PFSK-1 (cell line): ENCODE results near the gene MAP3K10.

Source experiments
- FOXP2 ChIP-seq: optimal IDR thresholded peaks from 2 replicates; pipeline ENCODE3; 2011; ENCODE audit warnings: borderline replicate concordance, control low read depth, inconsistent platforms; ENCODE audit not compliant: insufficient read depth; ENCODE audit errors: extremely low read length, extremely low read depth
- POLR2AphosphoS5 ChIP-seq: IDR thresholded peaks from 2 replicates; pipeline ENCODE4 v1.6.1; 2012; ENCODE audit warnings: low read depth, mild to moderate bottlenecking, control low read depth, low read length, moderate library complexity
- SIN3A ChIP-seq: IDR thresholded peaks from 2 replicates; pipeline ENCODE4 v1.6.1; 2012; ENCODE audit warnings: mild to moderate bottlenecking, low read length, moderate library complexity, borderline replicate concordance; ENCODE audit not compliant: insufficient read depth
- TAF1 ChIP-seq: IDR thresholded peaks from 2 replicates; pipeline ENCODE4 v1.6.1; 2012; ENCODE audit warnings: low read length, control low read depth, borderline replicate concordance; ENCODE audit not compliant: insufficient read depth
- TF ChIP-seq, protein P1 (sequence below), 2 experiments: IDR thresholded peaks; 2 replicates each; pipeline versions ENCODE4 v1.6.1 to v1.8.0; 2011 to 2012; ENCODE audit warnings: low read depth in 2 of 2, low read length in 2 of 2, control low read depth in 1 of 2, inconsistent platforms in 1 of 2, mild to moderate bottlenecking in 1 of 2, moderate library complexity in 1 of 2; ENCODE audit not compliant: insufficient read depth in 1 of 2

MAP3K10 gene

DNA sequence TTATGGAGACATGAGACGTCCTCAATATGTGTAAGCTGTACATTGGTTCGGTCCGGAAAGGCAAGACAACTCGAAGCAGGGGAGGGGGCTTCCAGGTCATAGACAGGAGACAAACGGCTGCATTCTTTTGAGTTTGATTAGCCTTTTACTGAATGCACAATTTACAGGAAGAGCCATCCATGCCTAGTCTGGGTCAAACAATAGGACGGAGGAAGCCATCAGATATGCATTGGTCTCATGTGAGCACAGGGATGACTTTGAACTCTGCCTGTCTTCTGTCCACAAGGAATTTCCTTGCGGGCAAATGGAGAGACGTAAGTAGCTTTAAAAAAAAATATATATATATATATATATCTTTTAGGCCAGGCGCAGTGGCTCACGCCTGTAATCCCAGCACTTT lies 37.1 kb downstream of the MAP3K10 start:
- TF ChIP-seq TAF1 = no peak
- no peak for TF ChIP-seq POLR2AphosphoS5
- TF ChIP-seq SIN3A = no peak
- no peak for TF ChIP-seq FOXP2
- TF ChIP-seq, protein P1, sequence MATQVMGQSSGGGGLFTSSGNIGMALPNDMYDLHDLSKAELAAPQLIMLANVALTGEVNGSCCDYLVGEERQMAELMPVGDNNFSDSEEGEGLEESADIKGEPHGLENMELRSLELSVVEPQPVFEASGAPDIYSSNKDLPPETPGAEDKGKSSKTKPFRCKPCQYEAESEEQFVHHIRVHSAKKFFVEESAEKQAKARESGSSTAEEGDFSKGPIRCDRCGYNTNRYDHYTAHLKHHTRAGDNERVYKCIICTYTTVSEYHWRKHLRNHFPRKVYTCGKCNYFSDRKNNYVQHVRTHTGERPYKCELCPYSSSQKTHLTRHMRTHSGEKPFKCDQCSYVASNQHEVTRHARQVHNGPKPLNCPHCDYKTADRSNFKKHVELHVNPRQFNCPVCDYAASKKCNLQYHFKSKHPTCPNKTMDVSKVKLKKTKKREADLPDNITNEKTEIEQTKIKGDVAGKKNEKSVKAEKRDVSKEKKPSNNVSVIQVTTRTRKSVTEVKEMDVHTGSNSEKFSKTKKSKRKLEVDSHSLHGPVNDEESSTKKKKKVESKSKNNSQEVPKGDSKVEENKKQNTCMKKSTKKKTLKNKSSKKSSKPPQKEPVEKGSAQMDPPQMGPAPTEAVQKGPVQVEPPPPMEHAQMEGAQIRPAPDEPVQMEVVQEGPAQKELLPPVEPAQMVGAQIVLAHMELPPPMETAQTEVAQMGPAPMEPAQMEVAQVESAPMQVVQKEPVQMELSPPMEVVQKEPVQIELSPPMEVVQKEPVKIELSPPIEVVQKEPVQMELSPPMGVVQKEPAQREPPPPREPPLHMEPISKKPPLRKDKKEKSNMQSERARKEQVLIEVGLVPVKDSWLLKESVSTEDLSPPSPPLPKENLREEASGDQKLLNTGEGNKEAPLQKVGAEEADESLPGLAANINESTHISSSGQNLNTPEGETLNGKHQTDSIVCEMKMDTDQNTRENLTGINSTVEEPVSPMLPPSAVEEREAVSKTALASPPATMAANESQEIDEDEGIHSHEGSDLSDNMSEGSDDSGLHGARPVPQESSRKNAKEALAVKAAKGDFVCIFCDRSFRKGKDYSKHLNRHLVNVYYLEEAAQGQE (IDR thresholded peaks at IDR 0.05; ENCODE audit: insufficient read depth in 1 of 2, low read depth in 2 of 2, low read length in 2 of 2) = no peak

DNA sequence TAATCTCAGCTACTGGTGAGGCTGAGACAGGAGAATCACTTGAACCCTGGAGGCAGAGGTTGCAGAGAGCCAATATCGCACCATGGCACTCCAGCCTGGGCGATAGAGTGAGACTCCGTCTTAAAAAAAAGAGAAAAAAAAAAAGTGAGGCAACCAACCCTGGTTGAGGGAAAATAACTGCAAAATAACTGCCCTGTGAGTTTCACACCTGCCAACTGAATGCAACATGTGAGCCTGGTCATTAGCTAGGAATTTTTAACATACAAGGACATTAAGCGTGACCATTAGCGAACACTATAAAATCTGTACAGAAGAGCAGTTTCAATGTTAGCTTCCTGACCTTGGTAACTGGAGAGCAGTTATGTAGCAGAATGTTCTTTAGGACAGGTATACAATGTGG lies 37.6 kb downstream of the MAP3K10 start:
- no peak for TF ChIP-seq FOXP2
- TF ChIP-seq TAF1 = no peak
- TF ChIP-seq SIN3A = no peak
- TF ChIP-seq, protein P1 (IDR thresholded peaks at IDR 0.05; ENCODE audit: insufficient read depth in 1 of 2, low read depth in 2 of 2, low read length in 2 of 2) = no peak
- TF ChIP-seq POLR2AphosphoS5 = no peak

DNA sequence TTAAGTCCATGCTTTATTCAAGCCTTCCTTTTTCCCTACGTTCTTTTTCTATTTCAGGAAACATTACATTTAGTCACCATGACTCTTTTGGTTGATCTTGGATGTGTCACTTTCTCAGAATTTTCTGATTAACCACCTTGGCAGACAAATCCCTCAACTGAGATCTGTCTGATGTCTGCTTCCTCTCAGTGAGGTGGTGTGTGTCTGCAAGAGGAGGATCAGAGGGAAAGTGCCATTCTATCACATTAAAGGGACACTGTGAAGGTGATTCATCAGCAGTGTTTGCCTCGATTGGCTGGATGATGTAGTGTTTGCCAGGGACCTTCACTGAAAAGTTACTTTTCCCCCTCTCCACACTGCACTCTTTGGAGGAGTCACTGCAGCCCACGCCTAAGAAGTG lies 38.3 kb downstream of the MAP3K10 start:
- TF ChIP-seq SIN3A (no peak), FOXP2 (no peak), TAF1 (no peak), POLR2AphosphoS5 (no peak)
- TF ChIP-seq, protein P1 (IDR thresholded peaks at IDR 0.05; ENCODE audit: insufficient read depth in 1 of 2, low read depth in 2 of 2, low read length in 2 of 2) = no peak

DNA sequence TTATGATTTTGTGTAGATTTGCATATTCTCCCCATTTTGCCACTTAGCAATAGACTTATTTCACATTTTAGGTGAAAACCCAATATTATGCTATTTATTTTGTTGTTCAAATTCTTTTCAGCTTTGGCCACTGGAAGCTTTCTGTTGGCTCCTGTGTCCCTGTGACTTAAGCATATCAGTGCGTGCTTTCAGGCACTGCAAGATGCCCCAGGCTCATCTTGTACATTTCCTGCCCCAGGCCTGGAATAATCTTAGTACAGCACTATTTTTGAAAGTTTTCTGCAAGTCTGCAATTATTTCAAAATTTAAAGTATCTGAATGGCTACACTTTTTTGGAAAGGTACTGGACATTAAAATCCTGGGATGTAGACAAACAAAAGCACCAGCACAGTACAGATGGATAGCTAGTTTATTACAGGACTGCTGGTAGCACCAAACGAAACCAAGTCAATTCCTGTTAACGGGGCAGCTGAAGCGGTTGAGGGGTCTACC lies 38.7 kb downstream of the MAP3K10 start:
- TF ChIP-seq FOXP2 (no peak), TAF1 (no peak), POLR2AphosphoS5 (no peak), SIN3A (no peak)
- TF ChIP-seq, protein P1 (IDR thresholded peaks at IDR 0.05; ENCODE audit: insufficient read depth in 1 of 2, low read depth in 2 of 2, low read length in 2 of 2) = no peak

DNA sequence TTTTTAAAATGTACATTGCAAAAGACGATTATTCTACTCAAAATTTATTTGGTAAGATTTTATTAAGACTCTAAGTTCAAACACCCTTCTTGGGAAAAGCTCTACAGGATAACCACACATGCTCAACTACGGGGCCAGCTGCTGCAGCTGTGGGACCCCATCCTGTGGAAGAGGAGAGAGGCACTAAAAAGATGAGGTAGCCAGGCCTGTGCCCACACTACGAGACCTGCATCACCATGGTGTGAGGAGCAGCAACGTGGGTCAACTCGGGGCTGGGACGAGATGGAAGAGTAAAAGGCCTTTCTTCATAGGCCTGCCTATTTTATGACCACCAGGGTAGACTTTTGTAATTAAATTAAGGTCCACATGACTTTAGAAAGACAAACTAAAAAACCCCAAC lies 39.8 kb downstream of the MAP3K10 start:
- TF ChIP-seq, protein P1 (IDR thresholded peaks at IDR 0.05; ENCODE audit: insufficient read depth in 1 of 2, low read depth in 2 of 2, low read length in 2 of 2) = no peak
